LNCAP (cell line): ENCODE data around the gene ZDHHC21.
A peak's percentile ranks its signal among the peaks of the same experiment; 100 is the strongest.

Source experiments
- TF ChIP-seq, protein P1 (sequence below): fragments of 450-650 bp; IDR thresholded peaks from 2 replicates; pipeline ENCODE4 v1.5.1; 2017; ENCODE audit warnings: mild to moderate bottlenecking

The ZDHHC21 gene

DNA sequence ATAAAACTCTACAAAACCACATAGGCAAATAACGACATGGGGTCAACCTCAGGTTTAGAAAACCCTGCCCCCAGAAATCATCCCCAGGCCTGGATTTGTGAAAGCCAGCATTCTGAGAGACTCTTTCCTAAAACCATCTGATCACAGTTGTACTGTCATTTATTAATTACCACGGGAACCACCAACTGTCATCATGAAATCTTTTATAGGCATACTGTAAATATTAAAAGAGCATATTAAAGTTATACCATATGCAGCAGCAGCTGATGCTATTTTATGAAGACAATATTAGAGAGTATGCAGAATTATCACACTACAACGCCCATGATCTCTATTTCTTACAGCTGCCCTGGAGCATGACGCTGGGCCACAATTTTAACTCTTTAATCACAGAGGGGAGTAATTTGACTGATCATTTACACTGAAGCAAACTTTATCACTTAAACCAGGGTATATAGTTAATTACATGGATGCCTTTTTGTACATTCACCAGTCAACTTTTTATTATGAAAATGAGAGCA, 9.0 kb upstream of the ZDHHC21 start:
- TF ChIP-seq, protein P1, sequence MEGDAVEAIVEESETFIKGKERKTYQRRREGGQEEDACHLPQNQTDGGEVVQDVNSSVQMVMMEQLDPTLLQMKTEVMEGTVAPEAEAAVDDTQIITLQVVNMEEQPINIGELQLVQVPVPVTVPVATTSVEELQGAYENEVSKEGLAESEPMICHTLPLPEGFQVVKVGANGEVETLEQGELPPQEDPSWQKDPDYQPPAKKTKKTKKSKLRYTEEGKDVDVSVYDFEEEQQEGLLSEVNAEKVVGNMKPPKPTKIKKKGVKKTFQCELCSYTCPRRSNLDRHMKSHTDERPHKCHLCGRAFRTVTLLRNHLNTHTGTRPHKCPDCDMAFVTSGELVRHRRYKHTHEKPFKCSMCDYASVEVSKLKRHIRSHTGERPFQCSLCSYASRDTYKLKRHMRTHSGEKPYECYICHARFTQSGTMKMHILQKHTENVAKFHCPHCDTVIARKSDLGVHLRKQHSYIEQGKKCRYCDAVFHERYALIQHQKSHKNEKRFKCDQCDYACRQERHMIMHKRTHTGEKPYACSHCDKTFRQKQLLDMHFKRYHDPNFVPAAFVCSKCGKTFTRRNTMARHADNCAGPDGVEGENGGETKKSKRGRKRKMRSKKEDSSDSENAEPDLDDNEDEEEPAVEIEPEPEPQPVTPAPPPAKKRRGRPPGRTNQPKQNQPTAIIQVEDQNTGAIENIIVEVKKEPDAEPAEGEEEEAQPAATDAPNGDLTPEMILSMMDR: no peak

DNA sequence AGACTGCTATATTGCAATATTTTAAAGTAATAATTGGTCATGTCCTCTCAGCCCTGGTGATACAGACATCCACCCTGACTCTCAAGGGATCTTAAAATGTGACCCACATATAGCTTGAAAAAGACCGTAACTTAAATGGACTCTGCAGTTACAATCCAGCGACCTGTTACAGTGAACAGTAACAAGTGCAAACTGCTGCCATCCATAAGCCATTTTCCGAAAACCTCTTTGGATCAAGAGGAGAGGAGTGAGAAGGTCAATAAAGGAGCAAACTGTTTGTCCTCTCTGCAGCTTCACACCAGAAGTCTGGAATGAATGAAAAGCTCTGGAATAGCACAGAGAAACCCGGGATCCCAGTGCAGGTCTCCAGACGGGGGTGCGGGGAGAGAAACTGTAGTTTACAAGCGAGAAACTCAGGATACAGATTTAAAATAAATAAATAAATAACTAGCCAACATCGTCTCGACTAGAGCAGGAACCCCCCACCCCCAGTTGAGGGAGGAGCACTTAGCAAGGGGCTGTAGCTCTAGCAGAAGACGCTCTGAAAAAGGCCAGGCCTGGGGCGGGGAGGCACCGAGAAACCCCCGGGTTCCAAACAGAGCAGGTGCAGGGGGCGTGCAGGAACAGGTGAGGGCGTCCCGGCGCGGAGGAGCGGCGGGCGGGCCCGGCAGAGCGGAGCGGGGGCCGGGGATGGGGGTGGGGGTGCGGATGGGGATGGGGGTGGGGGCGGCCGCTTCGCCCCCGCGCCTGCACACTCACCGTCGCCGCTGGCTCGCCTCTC, 572 bp downstream of the ZDHHC21 start:
- TF ChIP-seq, protein P1: peak; percentile 15; the same call in 1 of the 2 replicates

DNA sequence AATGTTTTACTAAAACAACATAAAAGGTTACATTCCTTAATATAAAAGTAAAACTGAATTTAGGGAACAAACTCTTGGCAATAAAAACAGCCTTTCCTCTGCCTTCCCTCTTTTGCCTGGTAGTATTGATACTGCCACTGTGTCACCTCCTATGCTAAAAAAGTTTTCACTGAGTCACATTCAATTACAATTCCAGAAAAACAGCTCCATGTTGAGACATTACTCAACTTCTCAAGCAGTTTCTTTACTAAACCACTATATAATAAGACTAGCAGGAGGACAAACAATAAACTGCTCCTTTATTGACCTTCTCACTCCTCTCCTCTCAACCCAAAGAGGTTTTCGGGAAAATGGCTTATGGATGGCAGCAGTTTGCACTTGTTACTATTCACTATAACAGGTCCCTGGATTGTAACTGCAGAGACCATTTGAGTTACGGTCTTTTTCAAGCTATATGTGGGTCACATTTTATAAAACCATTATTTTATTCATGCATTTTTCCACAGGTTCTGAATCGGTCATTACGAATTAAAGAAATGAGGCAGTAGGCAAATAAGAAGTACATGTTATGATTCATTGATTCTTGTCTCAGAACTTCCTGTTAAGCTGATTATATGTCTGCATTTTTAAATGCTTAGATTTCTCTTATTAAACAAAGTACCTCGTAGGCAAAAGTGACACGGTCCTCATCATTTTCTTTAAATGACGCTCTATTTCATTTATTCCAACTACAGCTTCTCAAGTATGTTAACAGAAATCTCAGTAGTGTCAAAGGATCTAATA, 2.1 kb downstream of the ZDHHC21 start:
- TF ChIP-seq, protein P1: no peak

DNA sequence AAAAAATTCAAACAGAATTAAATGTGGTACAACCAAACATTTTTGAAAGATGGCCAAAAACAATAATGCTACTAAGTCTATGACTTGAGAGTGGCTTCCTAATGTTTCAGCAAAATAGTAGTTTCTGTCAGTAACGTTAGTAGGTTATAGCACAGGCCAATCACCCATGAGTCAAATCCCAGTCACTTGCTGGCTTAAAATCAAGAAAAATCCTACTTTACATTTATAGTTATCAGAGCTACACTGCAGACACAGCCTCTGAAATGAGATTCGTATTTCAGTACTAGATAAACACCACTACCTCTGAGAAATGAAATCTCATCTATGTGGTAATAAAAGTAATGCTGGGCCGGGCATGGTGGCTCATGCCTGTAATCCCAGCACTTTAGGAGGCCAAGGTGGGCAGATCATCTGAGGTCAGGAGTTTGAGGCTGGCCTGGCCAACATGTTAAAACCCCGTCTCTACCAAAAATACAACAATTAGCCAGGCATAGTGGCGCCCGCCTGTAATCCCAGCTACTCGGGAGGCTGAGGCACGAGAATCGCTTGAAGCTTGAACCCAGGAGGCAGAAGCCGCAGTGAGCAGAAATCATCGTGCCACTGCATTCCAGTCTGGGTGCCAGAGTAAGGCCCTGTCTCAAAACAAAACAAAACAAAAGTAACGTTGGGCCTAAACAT, 6.1 kb downstream of the ZDHHC21 start:
- TF ChIP-seq, protein P1: no peak

DNA sequence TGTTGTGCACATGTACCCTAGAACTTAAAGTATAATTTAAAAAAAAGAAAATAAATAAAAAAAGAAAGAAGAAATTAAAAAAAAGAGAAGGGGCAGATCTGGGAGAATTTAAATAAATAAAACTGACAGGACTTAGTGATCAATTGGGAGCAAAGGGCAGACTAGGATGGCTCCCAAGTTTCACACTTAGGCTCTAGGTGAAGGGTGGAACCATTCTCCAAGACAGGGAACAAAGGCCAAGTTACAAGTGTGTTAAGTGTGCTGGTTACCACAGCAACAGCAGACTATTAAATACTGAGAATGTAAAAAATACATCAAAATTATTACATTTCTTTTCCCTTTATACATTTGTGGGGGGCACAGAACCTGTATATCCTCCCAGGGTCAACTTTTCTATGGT, 7.1 kb downstream of the ZDHHC21 start:
- TF ChIP-seq, protein P1: no peak

DNA sequence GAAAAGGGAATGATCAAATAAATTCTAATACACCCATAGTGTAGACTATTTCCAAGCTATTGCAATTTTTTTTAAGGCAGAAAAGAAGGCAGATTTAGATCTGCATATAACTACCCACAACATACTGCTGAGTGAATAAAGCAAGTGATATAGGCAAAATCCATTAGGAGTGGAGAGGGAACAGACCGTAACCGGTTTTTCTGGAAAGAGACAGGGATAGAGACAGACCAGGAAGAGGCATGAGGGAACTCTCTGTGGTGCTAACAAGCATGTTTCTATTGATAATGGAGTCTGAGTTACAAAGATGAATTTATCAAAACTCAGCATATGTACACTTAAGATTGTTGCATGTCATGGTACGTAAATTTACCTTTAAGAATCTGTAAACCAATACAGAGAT, 14.5 kb downstream of the ZDHHC21 start:
- TF ChIP-seq, protein P1: no peak

DNA sequence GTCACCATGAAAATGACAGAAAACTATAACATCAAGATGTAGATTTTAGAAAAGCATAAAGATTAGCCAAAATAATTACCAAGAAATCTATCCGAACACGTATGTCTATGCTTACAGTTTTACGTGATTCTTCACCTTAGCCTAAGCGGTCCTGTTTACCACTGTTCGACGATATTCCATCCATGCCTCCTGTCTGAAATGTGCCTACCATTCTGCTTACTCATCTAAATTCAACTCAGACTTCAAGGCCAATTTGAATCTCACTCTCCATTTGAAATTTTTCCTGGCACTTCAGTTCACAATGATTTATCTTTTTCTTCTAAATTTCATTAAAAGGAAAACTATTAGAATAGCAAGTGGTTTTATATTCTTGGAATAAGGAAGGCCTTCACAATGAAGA, 15.4 kb downstream of the ZDHHC21 start:
- TF ChIP-seq, protein P1: no peak
